Activated CD4-positive, alpha-beta T cell treated with anti-CD3 and anti-CD28 coated beads for 4 hours (primary cell): ENCODE measurements around the gene NTHL1.
A peak's percentile ranks its signal among the peaks of the same experiment; 100 is the strongest.

Source experiments
- DNase-seq, 2 donors: peaks; one replicate each; pipeline ENCODE4 v3.0.0-alpha.2; 2020

The NTHL1 gene

DNA sequence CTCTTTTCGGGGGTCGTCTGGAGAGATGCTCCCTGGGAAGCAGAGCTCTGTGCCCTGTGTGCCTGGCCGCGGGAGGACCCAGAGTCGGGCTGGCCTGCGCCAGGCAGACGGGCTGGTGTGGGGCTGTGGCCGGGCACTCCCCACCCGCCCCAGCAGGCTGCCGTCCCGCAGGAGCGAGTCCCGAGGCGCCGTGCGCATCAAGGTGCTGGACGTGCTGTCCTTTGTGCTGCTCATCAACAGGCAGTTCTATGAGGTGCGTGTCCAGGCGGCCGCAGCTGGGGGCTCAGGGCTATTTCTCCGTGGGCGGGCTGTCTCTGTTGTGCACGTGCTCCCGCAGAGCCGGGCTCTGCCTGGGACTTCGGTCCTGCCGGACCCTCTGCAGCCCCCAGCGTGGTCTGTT lies 15.2 kb upstream of the NTHL1 start:
- no peak for DNase-seq

DNA sequence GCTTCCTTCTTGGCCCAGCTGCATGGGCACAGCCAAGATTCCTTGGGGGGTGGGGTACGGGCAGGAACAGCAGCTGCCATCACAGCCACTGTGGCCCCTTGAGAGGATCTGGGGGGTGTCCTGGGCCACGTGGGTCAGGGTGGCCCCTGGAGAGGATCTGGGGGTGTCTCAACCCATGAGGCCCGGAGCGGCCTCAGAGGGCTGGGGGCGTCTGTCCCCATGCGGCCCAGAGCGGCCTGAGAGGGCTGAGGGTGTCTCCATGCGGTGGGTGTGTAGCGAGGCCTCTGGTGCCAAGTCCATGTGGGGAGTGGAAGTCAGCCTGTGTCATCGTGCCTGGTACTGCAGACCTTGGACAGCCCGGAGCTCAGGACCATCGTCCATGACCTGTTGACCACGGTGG lies 13.9 kb upstream of the NTHL1 start:
- DNase-seq: no peak

DNA sequence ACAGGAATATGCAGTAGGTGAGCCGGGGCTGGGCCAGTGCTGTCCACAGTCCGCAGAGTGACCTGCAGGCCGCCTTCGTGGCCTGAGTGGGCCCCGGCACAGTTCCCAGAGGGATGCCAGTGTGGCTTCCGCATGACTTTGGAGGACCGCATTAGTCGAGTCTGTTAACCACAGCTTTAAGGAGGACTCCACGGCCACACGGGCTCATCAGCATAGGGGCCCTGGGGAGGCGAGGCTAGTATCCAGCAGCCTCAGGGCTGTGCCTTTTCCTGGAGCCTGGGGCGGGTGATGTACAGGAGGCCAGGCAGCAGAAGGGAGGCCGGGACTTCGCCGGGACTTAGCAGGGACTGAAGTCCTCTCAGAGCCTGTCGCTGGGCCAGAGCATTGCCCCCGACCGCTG lies 13.4 kb upstream of the NTHL1 start:
- DNase-seq: no peak

DNA sequence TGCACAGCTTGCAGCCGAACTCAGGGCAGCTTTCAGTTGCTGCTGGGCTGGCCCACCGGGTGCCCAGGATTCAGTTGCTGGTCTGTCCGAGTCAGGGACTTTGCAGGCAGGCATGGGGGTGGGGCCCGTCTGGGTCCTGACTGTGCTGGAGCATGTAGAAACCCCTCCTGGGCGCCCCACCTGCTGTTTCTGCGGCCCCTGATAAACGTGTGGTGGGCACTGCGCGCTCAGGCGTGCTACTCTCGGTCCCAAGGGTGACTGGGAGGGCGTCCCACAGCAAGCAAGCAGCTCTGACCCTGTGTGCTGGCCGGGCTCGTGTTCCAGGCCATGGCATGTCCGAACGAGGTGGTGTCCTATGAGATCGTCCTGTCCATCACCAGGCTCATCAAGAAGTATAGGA lies 12.7 kb upstream of the NTHL1 start:
- DNase-seq: no peak

DNA sequence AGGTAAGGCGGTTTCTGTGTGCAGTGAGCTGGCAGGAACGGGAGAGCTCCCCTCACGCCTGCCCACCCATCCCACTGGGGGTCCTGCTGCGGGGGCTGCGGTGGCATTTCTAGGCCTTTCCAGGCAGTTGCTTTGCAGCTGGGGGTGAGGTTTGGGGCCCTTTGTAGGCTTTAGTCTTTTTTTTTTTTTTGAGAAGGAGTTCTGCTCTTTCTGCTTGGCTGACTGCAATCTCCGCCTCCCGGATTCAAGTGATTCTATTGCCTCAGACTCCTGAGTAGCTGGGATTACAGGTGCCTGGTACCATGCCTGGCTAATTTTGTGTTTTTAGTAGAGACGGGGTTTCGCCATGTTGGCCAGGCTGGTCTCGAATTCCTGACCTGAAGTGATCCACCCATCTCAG lies 11.2 kb upstream of the NTHL1 start:
- DNase-seq: no peak

DNA sequence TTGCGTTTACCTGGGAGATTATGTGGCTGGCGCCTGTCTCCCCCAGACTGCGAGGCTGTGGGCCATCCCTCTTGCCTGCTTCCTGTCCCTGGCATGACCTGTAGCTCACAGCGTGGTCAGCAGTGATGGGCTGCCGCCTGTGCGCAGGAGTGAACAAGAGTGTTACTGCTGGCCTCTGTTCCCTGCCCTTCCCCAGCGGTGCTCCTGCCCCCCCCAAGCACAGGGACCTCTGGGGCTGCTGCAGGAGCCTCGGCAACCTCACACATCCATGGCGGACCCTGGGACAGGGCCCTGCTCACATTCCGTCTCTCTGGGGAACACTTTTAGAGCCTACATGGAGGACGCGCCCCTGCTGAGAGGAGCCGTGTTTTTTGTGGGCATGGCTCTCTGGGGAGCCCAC lies 10.8 kb upstream of the NTHL1 start:
- DNase-seq: no peak

DNA sequence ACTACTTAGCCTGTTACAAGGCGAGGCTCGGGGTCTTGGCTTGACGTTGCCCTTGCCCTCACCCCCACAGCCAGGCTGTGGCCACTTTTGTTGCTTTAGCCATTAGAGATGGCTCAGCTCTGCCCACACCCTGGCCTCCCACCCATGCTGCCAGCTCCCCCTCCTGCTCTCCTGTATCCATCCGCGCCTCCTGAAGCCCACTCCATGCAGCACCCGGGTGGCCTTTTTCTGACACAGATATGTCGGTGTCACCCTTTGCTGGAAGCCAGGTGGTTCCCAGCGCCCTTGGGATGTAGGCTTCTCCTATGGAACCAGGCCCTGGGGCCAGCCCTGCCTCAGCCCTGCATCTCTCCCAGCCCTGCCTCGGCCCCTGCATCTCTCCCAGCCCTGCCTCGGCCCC lies 9.8 kb upstream of the NTHL1 start:
- DNase-seq: no peak

DNA sequence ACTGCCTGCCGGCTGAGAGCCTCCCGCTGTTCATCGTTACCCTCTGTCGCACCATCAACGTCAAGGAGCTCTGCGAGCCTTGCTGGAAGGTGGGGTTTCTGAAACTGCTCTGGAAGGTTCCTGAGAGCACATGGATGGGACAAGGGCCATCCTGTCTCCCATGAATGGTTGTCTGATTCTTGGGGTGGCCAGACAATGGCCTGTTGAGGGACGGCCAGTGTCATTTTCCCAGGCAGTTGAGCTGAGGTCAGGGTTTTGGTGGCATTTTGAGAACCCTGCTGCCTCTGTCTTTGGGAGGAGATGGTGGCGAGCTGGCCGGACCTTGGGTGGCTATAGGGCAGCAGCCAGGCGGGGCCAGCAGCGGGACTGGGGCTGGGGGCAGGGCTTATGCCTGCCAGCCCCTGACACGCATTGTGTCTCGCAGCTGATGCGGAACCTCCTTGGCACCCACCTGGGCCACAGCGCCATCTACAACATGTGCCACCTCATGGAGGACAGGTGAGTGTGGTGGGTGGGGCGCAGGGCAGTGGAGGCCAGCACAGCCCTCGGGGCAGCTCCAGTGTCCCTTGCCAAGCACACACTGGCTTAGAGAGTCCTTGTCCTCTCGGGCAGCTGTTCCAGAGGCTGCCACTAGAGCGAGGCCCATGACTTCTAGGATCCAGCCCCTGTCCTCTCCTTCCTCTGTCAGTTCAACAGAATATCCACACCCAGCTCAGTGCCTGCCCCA lies 9.2 kb upstream of the NTHL1 start:
- no peak for DNase-seq

DNA sequence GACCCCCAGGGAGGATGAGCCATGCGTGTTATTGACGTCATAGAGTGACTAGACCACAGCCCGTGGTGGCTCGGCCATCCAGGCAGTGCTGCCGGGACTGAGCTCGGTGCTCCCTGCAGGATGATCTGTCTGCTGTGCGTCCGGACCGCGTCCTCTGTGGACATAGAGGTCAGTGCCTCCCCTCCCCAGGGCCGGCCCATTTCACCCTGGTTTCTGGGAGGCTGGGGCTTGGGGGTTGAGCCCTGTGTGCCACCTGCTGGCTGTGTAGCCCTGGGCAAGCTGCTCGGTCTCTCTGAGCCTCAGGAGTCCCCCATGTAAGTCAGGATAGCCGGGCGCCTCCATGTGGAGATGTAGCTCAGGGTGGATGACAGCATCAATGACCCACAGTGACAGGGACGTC lies 8.4 kb upstream of the NTHL1 start:
- DNase-seq: no peak

DNA sequence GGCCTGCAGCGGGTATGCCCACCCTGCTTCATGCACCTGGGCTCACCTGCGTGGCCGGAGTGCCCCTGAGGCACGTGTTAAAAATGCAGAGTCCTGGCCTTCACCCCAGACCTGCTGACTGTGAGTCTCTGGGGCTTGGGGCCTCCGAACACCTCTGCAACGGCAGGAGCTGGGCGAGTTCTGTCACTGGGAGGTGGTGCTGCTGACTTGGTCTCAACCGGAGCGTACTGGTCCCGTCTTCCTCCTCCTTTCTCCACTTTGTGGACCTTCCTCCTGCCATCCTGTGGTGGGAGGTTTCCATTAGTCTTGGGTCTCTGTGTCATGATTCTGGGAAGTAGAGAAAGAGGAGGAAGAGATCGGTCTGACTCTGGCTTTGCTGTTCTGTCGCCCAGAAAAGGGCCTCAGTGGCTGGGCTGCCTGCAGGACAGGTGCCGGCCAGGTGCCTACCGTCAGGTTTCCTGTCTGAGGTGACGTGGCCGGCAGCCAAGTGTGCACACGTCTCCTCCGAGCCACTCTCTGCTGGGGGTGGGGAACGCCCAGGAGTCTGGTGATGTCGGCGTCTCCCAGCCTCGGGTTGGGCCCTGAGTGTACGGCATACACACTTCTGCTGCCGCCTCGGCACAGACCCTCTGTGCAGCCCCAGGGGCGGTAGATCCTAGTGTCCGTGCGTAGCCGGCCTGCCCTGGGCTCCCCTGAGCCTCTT lies 7.1 kb upstream of the NTHL1 start:
- no peak for DNase-seq

DNA sequence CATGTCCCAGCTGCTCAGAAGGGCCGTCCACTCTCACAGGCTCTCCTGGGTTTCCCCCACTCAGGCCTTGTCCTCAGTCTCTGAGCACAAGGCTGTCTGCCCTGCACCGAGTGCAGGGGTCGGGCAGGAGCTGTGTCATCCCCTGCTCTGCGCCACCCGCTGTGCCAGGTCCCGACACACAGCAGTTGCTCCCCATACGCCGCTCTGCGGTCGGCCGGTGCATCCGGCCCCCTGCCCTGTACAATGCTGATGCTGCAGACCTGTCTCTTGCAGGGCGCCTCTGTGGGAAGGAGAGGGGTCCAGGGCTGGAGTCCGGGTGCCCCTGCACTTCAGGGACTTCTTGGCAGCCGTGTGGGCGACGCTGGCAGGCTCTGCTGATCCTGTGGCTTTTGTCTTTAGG lies 6.3 kb upstream of the NTHL1 start:
- no peak for DNase-seq

DNA sequence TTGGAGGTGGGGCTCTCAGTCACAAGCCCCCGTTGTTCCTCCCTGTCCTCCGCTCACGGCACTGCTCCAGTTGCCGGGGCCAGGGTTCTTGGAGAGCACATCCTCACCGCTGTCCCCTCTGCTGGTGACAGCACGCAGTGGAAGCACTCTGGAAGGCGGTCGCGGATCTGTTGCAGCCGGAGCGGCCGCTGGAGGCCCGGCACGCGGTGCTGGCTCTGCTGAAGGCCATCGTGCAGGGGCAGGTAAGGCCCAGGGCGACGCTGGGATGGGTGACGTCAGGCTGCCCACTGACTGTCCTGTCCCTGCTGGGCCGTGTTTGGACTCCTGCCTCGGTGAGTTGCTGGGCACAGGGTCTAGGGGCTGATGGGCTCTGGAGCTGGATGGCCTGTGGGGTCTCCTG lies 5.6 kb upstream of the NTHL1 start:
- no peak for DNase-seq

DNA sequence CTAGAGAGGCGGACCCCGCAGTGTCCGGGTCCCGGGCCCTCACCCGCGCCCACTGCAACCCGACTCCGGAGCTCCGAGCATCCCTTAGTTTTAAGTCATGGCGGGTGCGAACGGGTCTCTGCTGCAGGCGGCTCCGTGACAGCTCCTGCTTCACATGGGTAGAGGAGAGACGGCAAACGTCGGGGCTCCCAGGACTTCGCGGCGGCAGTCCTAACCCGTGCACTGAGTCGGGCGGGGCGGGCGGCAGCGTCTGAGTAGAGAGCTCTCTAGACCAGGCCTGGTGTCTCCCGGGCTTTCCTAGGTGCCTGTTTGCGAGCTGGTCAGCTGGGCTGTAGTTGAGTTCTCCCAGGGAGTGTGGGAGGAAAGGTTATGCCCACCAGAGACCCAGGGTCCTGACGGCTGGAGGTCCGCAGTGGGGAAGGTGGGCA lies 496 bp upstream of the NTHL1 start:
- DNase-seq: peak in 1 of 2 donors; percentile 18

DNA sequence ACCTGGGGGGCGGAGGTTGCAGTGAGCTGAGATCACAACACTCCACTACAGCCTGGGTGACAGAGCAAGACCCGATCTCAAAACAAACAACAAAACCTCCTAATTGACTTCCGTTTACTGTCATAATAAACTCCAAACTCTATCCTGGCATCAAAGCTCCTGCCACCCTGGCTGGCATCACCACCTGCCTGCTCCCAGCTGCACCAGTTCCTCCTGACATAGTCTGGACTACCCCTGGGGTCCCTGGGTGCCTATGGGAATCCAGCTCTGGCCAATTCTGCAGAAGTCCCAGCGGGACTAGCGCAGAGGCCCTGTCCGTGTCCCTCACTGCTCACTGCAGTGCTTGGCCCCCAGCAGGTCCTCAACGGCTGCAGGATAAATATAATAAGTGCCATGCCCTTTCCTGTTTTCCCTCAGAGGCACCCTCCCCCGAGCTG lies 723 bp downstream of the NTHL1 start:
- no peak for DNase-seq

DNA sequence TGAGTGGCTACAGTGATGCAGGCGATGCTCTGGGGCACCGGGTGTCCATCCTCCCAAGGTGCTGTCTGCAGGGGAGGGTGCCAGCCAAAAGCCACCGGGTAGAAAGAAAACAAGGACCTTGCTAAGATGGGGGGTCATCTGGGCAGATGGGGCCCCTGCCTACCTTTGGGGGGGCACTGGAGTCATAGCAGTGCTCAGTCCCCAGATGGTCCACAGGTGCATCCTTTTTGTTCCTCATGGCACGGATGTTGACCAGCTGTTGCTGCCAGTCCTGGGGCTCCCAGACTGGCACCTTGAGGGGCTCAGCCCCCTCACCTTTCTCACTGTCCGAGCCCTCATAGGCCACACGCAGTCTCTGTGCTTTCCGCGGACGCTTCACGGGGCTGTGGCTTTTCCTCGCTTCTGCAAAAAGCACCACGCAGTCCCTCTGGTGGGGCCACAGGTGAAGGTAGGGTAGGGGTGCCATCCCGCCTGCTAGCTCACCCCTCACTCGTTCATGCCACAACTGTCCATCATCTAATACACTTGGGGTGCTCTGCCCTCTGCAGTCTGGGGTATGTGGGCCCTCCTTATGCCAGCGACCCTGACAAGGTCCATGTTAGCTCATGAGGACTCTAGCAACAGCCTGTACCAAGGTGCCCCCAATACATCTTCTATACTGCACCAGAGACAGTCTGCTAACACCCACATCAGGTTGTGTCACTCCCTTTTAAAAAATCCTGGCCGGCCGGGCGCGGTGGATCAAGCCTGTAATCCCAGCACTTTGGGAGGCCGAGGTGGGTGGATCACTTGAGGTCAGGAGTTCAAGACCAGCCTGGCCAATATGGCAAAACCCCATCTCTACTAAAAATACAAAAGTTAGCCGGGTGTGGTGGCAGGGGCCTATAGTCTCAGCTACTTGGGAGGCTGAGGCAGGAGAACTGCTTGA lies 1.4 kb downstream of the NTHL1 start:
- no peak for DNase-seq

DNA sequence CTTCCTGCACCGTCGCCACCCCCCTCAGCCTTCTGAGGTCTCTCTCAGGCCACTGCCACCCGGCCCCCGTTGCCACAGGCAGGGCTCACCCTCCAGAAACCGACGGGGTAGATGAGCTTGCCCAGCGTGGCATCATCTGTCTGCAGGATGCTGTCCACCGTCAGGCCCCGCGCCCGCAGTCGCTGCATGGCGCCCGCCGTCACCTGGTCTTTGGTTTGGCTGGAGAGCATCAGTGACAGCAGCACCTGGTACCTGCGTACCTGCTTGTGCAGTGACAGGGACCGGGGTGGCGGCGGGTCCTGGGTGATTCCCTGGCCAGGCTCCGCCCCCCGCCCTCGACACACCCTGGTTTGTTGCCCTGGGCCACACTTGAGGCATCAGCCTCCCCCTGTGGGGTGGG lies 3.1 kb downstream of the NTHL1 start:
- no peak for DNase-seq

DNA sequence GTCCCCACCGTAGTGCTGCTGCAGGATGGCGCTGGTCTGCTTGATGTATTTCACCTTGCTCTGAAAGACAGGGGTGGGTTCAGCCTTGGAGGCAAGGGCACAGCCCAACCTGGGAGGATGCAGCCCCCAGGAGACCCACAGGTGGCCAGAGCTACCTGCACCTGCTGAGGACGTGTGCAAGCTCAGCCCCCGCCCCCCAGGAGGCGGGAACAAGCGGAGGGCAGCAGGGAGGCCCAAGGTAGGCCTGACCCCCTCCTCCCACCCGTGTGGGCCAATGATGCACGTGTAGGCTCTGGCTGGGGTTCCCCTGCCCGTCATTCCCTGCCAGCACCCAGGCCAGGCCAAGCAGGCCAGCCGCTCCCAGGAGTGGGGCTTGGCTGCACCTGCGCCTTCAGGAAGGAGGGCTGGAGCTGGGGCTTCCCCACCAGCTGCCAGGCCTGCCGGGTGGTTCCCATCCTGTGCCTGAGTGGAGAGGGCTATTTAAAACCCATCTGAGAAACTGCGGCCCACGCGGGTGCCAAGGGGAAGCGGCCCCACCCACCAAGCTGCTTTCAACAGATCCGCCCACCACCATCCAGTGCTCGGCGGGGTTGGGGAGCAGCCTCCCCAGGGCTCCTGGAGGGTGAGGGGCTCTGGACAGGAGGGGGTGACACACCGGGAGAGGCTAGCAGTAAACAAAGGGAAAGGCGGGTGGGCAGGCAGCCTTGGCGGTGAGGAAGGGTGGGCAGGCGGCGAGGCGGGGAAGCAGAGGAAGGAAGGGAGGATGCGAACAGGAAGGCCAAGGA lies 3.8 kb downstream of the NTHL1 start:
- DNase-seq: no peak

DNA sequence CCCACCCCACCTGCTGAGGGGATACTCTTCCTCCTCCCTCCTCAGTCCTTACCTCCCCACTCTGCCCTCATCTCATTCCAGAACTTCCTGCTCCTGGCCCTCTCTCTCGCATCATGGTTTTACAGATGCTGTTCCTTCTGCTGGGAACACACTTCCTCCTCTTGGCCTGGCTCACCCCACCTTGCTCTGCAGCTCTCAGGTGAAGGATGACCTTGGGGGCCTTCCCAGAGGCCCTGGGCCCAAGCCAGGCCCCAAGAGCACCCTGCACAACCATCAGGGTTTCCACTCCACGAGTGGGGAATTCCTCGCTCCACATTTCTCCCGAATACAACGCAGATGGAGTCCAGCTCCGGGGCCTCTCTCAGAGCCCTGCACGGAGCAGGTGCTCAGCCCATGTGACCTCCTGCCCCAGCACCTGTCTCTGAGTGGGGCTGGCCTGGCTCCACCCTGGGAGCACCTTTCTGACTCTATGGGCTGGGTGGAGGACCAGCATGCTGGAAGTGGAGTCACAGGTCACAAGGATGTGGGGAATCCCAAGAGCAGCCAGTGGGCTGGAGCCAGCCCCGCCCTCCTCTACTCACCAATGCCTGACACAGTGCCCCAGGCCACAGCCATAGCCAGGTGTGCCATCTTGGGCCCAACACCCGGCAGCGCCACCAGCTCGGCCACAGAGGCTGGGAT lies 4.5 kb downstream of the NTHL1 start:
- DNase-seq: no peak

DNA sequence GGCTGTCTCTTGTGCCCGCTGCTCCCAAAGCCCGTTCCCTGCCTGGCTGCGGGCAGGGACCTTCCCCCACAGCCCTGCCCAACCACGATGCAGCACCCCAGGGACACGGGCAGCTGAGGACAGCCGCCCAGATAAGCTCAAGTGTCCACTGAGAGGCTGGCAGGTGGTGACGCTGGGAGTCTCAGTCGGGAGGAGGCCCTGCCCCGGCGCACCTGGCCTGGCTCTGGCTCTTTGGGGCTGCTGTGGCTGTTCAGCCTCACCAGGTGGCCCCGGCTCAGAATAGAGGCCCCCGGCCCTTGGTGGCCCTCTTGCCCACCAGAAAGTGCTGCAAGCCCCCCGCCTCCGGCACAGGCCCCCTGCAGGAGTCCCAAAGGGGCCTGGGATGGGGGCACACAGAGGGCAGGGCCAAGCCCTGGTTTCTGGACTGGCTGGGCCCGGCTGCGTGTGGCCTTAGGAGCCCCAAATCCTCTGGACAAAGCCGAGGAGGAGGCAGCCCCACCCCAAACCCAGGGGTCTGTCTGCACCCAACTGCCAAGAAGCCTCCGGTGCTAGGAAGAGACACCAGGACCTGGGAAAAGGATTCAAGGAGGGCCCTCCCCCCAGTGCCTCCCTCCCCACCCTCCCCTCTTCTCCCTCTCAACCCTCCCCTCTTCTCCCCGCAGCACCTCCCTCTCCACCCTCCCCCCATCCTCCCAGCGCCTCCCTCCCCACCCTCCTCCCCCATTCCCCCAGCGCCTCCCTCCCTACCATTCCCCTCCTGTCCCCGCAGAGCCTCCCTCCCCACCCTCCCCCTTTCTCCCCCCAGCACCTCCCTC lies 5.3 kb downstream of the NTHL1 start:
- DNase-seq: no peak

DNA sequence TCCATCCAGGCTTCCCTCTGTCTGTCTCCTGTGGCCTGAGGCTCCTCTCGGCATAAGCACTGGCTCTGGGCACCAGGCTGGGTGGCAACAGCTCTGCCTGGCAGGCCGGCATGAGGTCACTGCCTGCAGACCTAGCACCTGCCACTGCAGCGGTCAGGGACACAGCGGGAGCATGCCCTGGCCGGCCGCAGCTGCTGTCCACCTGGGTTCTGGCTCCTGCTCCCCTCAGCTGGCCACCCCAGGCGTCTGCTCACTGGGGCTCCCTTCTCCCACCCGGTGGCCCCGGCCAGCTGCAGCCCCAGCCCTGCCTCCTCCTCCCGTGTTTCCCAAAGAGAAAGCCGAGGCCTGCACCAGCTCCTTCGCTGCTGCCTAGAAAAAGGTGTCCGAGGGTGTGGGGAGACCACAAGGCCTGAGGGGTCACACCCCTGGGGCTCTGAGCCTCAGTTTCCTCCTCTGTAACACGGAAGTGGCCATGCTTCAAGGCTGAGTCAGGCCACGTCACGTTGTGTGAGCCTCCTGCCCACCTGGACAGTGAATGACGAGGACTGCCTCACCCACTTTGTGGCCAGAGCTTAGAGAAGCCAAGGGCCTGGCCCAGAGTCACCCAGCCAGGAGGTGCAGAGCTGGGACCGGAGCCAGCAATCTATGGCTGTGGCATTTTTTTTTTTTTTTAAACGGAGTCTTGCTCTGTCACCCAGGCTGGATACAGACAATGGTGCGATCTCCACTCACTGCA lies 6.7 kb downstream of the NTHL1 start:
- no peak for DNase-seq
